Right kidney (tissue), 9 donors: Measurements from ENCODE around the gene PRDM8.
"Not testable (repeated sequence)": the region's sequence is repeated elsewhere in the genome, so short reads cannot be mapped to it uniquely, and the experiment has no call there.

Experiments
- DNase-seq: peaks from one replicate; pipeline ENCODE4 v3.0.0-alpha.2; 2016
- long read RNA-seq, 8 donors: transcript quantifications; one replicate each; lab custom pipeline, GENCODE V29; 2026

PRDM8 gene
- long read RNA-seq, donor 1, result 0 reads
- long read RNA-seq, donor 2, result 0 reads
- long read RNA-seq, donor 3, result 0 reads
- long read RNA-seq, donor 4, result 0 reads
- long read RNA-seq, donor 5, result 0 reads
- long read RNA-seq, donor 6, result 0 reads
- long read RNA-seq, donor 7, result 0 reads
- long read RNA-seq, donor 8, partial matches to known transcripts, result 0 of 1 reads
- long read RNA-seq, donor 8, other reads (novel, unspliced or antisense), result 0 of 1 reads

DNA sequence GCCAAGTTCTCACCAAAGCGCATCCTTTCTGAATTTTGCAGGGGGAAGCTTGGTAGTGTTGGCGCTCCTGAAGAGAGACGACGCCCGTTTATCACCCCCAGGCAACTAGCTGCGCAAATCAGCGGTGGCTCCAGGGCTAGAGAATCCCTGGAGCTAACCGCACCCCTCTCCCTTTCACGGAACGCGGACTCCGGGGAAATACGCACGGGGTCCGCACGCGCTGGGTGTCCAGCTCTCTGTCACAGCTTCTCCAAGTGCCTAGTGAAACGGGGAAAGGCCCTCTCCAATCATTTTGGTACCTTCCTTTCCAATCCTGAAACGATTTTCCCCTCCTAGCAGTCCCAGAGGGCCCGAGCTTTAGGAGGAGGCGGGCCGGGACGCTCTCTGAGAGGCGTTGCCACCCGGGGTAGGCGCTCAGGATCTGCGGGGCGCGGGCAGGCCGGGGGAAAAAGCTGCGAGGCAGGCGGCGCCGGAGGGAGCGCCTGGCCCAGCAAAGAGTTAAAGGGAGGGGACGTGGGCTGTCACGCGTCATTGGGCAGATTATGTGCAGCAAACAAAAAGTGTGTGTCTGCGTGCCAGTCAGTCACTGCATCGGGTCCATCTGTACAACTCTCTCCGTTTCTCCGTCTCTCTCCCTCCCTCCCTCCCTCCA is at the start of gene PRDM8:
Gene PRDM8 (plus strand): TSS at position 582 of the 652 bp plus-strand sequence. CDS start 2,578 bp downstream, outside the sequence.
- DNase-seq, result peak; percentile 71

DNA sequence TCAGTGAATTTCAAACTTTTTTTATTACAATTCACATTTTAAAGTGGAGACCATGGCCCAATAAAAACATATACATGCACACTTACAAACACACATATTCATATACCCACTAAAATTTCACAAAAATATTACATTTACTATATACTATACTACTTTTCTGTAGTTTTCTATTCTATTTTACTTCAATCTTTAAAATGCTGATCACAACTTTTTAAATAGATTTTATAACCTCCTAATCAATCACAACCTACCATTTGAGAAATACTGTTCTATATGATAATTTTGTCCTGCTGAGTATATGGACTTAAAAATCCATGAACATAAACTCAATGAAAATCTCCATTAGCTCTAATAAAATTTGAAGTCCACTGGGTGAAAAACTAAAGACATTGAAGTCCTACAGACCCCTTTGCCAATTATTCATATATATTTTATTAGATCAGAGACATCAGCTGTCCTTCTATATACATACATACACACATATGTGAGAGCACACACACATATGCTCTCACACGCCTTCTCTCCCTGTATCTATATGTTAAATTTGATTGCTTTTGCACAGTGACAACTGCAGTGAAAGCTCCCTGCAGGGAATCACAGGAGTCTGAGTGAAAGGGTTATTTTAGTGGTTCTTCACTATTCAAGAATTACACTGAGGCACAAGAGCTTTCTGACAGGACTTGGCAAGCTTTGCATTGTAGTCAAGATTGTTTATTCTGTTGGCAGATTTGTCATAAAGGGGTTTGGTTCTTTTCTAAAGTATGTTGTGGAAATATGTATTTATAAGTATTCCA is 46.7 kb upstream of the PRDM8 start:
- DNase-seq, result no peak

DNA sequence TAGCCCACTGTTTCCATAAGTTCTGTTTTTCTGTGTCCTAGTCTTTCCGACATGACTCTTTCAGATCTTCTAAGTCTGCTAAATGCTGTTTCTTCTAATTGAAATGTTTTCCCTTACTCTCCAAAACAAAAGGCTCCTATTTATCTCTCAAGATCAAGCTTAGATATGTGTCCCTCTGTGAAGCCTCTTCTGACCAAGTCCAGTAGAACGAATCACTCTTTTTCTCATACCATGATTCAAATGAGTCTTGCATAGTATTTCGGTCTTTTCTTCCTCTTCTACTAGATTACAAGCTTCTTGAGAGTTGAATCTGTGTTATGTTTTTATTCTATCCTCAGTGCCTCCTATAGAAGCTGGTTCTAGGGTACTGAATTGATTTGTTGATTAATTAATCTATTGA is 45.3 kb upstream of the PRDM8 start:
- DNase-seq, result no peak

GRCh38 chr4:80153874-80154544 is 43.3 kb upstream of the PRDM8 start:
- DNase-seq, result no peak

GRCh38 chr4:80154545-80154933 is 42.8 kb upstream of the PRDM8 start:
- DNase-seq, result no peak

GRCh38 chr4:80155316-80155982 is 41.9 kb upstream of the PRDM8 start:
- no peak for DNase-seq

DNA sequence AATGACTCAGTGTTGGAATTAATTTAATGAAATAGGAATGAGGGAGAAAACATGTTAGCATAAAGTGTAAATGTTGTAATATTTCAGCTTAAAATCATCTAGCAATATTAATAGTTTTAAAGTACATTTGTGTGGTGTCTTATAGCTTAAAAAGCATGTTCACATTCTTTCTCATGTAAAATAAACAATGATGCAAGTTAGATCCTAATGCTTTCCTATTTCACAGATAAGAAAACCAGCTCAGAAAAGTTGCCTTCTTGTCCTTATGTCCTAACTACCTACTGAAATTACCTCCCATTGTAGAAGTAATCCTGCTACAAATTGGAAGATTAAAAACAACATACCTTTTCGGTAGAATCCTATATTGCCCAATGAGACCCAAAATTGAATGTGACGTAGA is 40.9 kb upstream of the PRDM8 start:
- no peak for DNase-seq

DNA sequence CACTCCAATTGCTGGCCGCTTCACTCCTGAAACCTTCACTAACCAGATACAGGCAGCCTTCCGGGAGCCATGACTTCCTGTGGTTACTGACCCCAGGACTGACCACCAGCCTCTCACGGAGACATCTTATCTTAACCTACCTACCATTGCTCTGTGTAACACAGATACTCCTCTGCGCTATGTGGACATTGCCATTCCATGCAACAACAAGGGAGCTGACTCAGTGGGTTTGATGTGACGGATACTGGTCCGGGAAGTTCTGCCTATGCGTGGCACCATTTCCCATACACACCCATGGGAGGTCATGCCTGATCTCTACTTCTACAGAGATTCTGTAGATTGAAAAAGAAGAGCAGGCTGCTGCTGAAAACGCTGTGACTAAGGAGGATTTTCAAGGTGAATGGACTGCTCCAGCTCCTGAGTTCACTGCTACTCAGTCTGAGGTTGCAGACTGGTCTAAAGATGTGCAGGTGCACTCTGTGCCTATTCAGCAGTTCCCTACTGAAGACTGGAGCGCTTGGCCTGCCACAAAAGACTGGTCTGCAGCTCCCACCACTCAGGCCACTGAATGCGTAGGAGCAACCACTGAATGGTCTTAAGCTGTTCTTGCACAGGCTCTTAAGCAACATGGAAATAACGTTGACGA is 35.8 kb upstream of the PRDM8 start:
- DNase-seq, result no peak

DNA sequence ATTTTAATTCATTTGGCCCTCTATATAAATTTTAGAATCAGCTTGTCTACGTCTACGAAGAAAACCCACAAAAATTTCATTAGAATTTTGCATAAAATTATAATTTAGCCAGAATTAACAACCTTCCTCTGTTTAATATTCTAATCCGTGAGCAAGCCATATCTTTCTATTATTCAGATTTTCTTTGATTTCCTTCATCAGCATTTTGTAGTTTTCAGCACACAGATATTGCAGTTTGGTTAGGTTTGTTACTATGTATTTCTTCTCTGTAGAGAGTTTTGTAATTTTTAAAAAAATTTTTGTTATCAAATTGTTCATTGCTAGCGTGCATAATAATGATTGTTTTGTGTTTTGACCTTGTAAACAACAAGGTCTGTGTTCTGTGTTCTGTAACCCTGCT is 34.9 kb upstream of the PRDM8 start:
- no peak for DNase-seq

GRCh38 chr4:80165855-80166254 is 31.4 kb upstream of the PRDM8 start:
- no peak for DNase-seq

DNA sequence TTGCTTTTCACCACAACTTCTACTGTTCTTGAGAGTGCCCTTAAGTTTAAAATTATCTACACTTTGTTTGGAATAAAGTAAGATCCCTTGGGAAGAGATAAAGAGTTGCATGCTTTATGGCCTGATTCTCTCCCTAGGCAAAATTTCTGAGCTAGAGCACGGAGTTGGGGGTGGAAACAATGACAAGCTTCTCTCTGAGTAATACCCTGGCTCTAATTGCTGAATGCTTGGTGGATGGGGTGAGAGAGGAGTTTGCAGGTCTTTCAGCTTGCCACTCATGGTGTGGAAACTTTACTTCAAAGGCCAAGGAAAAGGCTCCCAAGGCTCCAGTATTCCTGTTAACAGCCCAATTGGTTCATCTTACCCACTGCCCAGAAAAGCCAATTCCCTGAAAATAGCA is 26.1 kb upstream of the PRDM8 start:
- no peak for DNase-seq

DNA sequence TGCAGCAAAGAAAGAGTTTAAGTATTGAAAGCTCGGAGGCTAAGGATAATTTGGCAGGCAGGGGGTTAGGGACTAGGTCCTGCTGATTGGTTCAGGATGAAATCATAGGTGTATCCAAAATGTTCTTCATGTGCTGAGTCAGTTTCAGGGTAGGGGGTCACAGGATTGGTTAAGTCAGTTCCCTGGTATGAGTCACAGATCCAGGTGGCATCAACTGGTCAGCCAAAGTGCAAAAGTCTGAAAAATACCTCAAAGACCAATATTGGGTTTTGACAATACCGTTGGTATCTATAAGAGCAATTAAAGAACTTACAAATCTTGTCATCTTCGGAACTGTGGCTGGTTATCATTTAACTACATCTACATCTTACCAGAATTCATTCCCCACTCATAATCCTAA is 25.6 kb upstream of the PRDM8 start:
- no peak for DNase-seq

GRCh38 chr4:80172203-80172602 is 25.1 kb upstream of the PRDM8 start:
- DNase-seq, result no peak

DNA sequence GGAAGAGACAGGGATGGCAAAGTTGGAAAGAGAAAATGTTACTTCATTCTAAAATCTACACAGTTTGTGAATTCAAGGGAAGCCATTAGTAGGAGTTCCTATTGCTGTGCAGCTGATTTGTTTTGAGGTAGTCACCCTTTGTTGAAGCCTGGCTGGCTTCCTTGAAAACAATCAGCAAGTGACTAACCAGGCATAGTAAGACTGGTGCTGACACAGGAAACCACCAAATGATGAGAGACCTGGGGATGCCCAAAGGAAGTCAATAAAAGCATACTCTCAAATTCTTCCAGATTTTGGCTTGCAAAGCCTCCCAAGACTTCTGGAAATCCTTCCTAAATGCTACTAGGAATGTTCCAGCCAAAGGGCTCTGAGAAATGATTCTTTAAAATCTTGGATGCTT is 23.9 kb upstream of the PRDM8 start:
- DNase-seq, result no peak

DNA sequence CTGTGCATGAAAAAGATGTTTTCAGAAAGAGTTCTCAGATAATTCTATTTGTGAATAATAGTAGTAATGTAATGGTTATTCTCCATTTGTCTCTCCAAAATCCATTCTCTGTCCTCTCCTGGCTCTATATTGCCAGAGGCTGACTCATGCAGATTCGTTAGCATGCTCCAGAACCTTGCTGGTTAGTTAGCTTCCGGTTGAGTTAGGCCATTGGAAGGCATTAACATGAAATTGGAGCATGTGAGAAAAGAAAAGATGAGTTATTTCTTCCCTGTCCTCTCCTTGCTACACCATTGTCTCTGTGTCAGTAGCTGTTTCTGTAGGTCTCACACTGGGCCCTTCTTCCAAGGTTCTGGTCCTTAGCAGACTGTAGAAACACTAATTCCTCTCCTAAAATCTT is 23.5 kb upstream of the PRDM8 start:
- DNase-seq, result no peak

- DNase-seq, result not testable (repeated sequence)
These were observed 19.5 kb upstream of the PRDM8 start for GRCh38 chr4:80177793-80178192.

DNA sequence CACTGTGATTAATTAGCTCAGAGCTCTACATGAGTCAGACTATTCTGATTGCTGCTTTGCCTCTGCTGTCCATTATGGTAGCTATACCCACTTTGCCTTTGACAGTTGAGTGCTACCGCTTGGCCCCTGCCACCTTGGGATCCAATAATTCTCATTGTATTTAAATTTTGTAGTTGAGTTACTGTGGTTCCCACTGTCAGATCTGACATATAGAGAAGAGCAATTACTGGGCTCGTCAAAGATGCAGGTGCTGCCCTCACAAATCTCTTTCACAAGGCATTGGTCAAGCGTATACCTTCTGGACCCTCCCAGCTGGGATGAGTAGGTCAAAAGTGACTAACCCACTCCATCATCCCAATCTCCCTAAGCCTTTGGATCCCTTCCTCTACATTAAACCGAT is 18.3 kb upstream of the PRDM8 start:
- no peak for DNase-seq

GRCh38 chr4:80179637-80180161 is 17.6 kb upstream of the PRDM8 start:
- no peak for DNase-seq

DNA sequence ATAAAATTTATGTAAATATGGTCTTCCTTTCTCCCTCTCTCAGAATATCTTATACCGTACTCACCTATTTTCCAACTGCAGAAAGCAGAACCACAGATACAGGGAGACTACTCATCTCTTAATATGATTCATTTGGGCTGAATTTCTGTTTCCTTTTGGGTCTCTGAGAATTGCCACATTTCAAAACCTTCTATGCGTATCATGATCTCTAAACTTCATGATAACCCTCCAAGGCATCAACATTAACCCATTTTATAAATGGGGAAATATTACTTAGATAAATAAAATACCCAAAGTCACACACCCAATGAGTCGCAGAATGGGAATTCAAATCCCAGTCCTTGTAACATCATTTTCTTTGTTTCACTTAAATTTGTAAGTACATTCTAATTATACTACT is 16.6 kb upstream of the PRDM8 start:
- DNase-seq, result no peak

DNA sequence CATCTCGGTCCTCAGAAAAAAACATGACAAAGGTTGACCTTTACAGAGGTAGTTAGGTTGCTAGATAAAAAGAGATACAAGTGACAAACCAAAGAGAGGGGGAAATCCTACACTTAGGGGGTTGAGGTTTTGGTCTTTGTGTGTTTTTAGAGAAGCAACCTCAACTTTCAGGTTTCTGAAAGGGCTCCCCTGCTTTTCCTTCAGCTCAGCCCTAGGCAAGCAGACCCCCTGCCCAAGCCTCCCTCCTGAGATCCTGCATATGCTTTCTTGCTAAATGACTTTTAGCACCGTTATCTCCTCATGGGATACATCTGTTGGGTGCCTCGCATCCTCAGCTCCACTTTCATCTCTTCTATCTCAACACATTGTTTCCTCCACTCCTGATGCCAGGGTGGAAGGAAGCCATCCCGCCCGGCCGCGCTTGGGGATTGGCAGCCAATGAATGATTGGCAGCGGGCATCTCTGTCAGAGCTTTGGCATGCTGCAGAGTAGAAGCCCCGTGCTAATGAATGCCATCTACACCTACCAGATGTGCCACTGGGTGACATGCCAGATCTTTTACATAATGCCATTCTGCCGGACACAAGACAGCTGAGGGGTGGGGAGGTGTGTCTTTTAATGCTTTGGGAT is 15.0 kb upstream of the PRDM8 start:
- DNase-seq, result no peak
